Activated naive CD8-positive, alpha-beta T cell treated with anti-CD3 and anti-CD28 coated beads for 36 hours (primary cell): ENCODE data around the gene WNK2. TPM values are rescaled to one million over a fixed set of nuclear protein-coding genes. Genes with fewer than 3 reads are reported as not detected.
"Not testable (repeated sequence)": the region's sequence is repeated elsewhere in the genome, so short reads cannot be mapped to it uniquely, and the experiment has no call there.

Experiments
- DNase-seq: peaks from one replicate; pipeline ENCODE4 v3.0.0; 2021
- H3K27ac Mint-ChIP-seq: one replicate; pipeline ENCODE4 v1.8.0; 2022; ENCODE audit warnings: mild to moderate bottlenecking, moderate library complexity, mixed read lengths
- H3K27me3 Mint-ChIP-seq: one replicate; pipeline ENCODE4 v1.8.0; 2022; ENCODE audit warnings: mild to moderate bottlenecking, mixed read lengths
- H3K36me3 Mint-ChIP-seq: one replicate; pipeline ENCODE4 v1.8.0; 2021; ENCODE audit warnings: mild to moderate bottlenecking, mixed read lengths
- H3K4me1 Mint-ChIP-seq: one replicate; pipeline ENCODE4 v1.8.0; 2021; ENCODE audit warnings: mixed read lengths
- H3K4me3 Mint-ChIP-seq: one replicate; pipeline ENCODE4 v1.8.0; 2022; ENCODE audit warnings: mild to moderate bottlenecking, moderate library complexity, mixed read lengths
- H3K9me3 Mint-ChIP-seq: one replicate; pipeline ENCODE4 v1.8.0; 2022; ENCODE audit warnings: mixed read lengths
- total RNA-seq, 2 experiments: library from RNA; stranded (reverse); gene quantifications; one replicate each; pipeline ENCODE4 v1.2.3, GENCODE V29; 2021

The WNK2 gene
- total RNA-seq: under 1 TPM; 0.88 to 0.89 TPM

GRCh38 chr9:93183663-93184431 lies at the start of gene WNK2:
WNK2 (plus strand) TSS chr9:93184139; CDS start chr9:93184930, 791 bp downstream.
- peak; percentile 70 for DNase-seq
- peaks cover 59% of the 10 kb centered on the region for H3K27me3 Mint-ChIP-seq
- H3K4me3 Mint-ChIP-seq: peak within 1 kb of the TSS; percentile 70
- H3K4me1 Mint-ChIP-seq: no peaks in the 10 kb centered on the region
- H3K9me3 Mint-ChIP-seq: no peaks in the 10 kb centered on the region
- H3K27ac Mint-ChIP-seq: no peak within 1 kb of the TSS
- no peaks in the 10 kb centered on the region for H3K36me3 Mint-ChIP-seq

GRCh38 chr9:93134740-93135444 lies 49.0 kb upstream of the WNK2 start:
- H3K36me3 Mint-ChIP-seq: peaks cover 11% of the 10 kb centered on the region
- no peak for DNase-seq
- H3K9me3 Mint-ChIP-seq: peaks cover 2% of the 10 kb centered on the region
- peaks cover 52% of the 10 kb centered on the region for H3K4me1 Mint-ChIP-seq
- peak overlapping the region; percentile 74 for H3K4me3 Mint-ChIP-seq
- H3K27ac Mint-ChIP-seq: peak overlapping the region; percentile 86
- no peaks in the 10 kb centered on the region for H3K27me3 Mint-ChIP-seq

GRCh38 chr9:93136011-93136440 lies 47.9 kb upstream of the WNK2 start:
- Mint-ChIP-seq H3K4me1 (peaks cover 56% of the 10 kb centered on the region), H3K36me3 (peaks cover 11% of the 10 kb centered on the region), H3K27me3 (no peaks in the 10 kb centered on the region), H3K9me3 (peaks cover 2% of the 10 kb centered on the region), H3K27ac (no peak overlapping the region), H3K4me3 (no peak overlapping the region)
- DNase-seq: no peak

GRCh38 chr9:93137362-93137761 lies 46.6 kb upstream of the WNK2 start:
- DNase-seq: no peak
- Mint-ChIP-seq H3K4me1 (peaks cover 48% of the 10 kb centered on the region), H3K27ac (no peak overlapping the region)

GRCh38 chr9:93138171-93138764 lies 45.7 kb upstream of the WNK2 start:
- H3K27me3 Mint-ChIP-seq: no peaks in the 10 kb centered on the region
- peaks cover 5% of the 10 kb centered on the region for H3K36me3 Mint-ChIP-seq
- peaks cover 4% of the 10 kb centered on the region for H3K9me3 Mint-ChIP-seq
- DNase-seq: no peak
- H3K4me3 Mint-ChIP-seq: no peak overlapping the region
- H3K4me1 Mint-ChIP-seq: peaks cover 43% of the 10 kb centered on the region
- H3K27ac Mint-ChIP-seq: no peak overlapping the region

More at GRCh38 chr9:93137362-93137761, 46.6 kb upstream of the WNK2 start:
- peaks cover 9% of the 10 kb centered on the region for H3K36me3 Mint-ChIP-seq
- no peaks in the 10 kb centered on the region for H3K27me3 Mint-ChIP-seq
- no peak overlapping the region for H3K4me3 Mint-ChIP-seq
- H3K9me3 Mint-ChIP-seq: peaks cover 2% of the 10 kb centered on the region

- H3K9me3 Mint-ChIP-seq: peaks cover 4% of the 10 kb centered on the region
- H3K4me1 Mint-ChIP-seq: peaks cover 52% of the 10 kb centered on the region
- H3K36me3 Mint-ChIP-seq: peaks cover 6% of the 10 kb centered on the region
- H3K27ac Mint-ChIP-seq: no peak overlapping the region
- no peak for DNase-seq
- H3K27me3 Mint-ChIP-seq: no peaks in the 10 kb centered on the region
- H3K4me3 Mint-ChIP-seq: no peak overlapping the region
Observed at GRCh38 chr9:93139365-93140182, 44.4 kb upstream of the WNK2 start.

GRCh38 chr9:93141771-93142483 lies 42.0 kb upstream of the WNK2 start:
- H3K4me1 Mint-ChIP-seq: peaks cover 46% of the 10 kb centered on the region
- H3K27me3 Mint-ChIP-seq: no peaks in the 10 kb centered on the region
- H3K36me3 Mint-ChIP-seq: peaks cover 18% of the 10 kb centered on the region
- H3K4me3 Mint-ChIP-seq: no peak overlapping the region
- peaks cover 17% of the 10 kb centered on the region for H3K9me3 Mint-ChIP-seq
- no peak overlapping the region for H3K27ac Mint-ChIP-seq
- DNase-seq: no peak

GRCh38 chr9:93143830-93144530 lies 40.0 kb upstream of the WNK2 start:
- Mint-ChIP-seq H3K4me3 (peak overlapping the region; percentile 3), H3K27ac (peak overlapping the region; percentile 85), H3K9me3 (peaks cover 28% of the 10 kb centered on the region), H3K4me1 (peaks cover 50% of the 10 kb centered on the region), H3K27me3 (no peaks in the 10 kb centered on the region), H3K36me3 (peaks cover 31% of the 10 kb centered on the region)
- peak; percentile 34 for DNase-seq

- H3K27me3 Mint-ChIP-seq: not testable (repeated sequence)
- peak; percentile 43 for DNase-seq
- Mint-ChIP-seq H3K4me3 (peak overlapping the region; percentile 57), H3K4me1 (peaks cover 44% of the 10 kb centered on the region), H3K27ac (peak overlapping the region; percentile 91), H3K9me3 (peaks cover 28% of the 10 kb centered on the region), H3K36me3 (peaks cover 32% of the 10 kb centered on the region)
Observed at GRCh38 chr9:93146696-93147095, 37.2 kb upstream of the WNK2 start.

- peak overlapping the region; percentile 72 for H3K27ac Mint-ChIP-seq
- no peaks in the 10 kb centered on the region for H3K27me3 Mint-ChIP-seq
- no peak overlapping the region for H3K4me3 Mint-ChIP-seq
- peaks cover 27% of the 10 kb centered on the region for H3K9me3 Mint-ChIP-seq
- peaks cover 30% of the 10 kb centered on the region for H3K36me3 Mint-ChIP-seq
- peaks cover 43% of the 10 kb centered on the region for H3K4me1 Mint-ChIP-seq
- no peak for DNase-seq
Observed at GRCh38 chr9:93147632-93148031, 36.3 kb upstream of the WNK2 start.

GRCh38 chr9:93148721-93149120 lies 35.2 kb upstream of the WNK2 start:
- H3K4me1 Mint-ChIP-seq: peaks cover 38% of the 10 kb centered on the region
- H3K9me3 Mint-ChIP-seq: peaks cover 27% of the 10 kb centered on the region
- H3K36me3 Mint-ChIP-seq: peaks cover 30% of the 10 kb centered on the region
- peak overlapping the region; percentile 74 for H3K27ac Mint-ChIP-seq
- no peak overlapping the region for H3K4me3 Mint-ChIP-seq
- DNase-seq: no peak
- H3K27me3 Mint-ChIP-seq: no peaks in the 10 kb centered on the region

- no peaks in the 10 kb centered on the region for H3K27me3 Mint-ChIP-seq
- peak overlapping the region; percentile 74 for H3K27ac Mint-ChIP-seq
- H3K9me3 Mint-ChIP-seq: peaks cover 27% of the 10 kb centered on the region
- DNase-seq: no peak
- peaks cover 29% of the 10 kb centered on the region for H3K36me3 Mint-ChIP-seq
- peak overlapping the region; percentile 25 for H3K4me3 Mint-ChIP-seq
- peaks cover 34% of the 10 kb centered on the region for H3K4me1 Mint-ChIP-seq
Observed at GRCh38 chr9:93149361-93149760, 34.6 kb upstream of the WNK2 start.

GRCh38 chr9:93151097-93151784 lies 32.7 kb upstream of the WNK2 start:
- H3K9me3 Mint-ChIP-seq: peaks cover 21% of the 10 kb centered on the region
- H3K27me3 Mint-ChIP-seq: no peaks in the 10 kb centered on the region
- no peak overlapping the region for H3K4me3 Mint-ChIP-seq
- H3K4me1 Mint-ChIP-seq: peaks cover 29% of the 10 kb centered on the region
- no peak for DNase-seq
- H3K27ac Mint-ChIP-seq: no peak overlapping the region
- peaks cover 22% of the 10 kb centered on the region for H3K36me3 Mint-ChIP-seq
